ENCODE results near the gene OR6B1.
"Not testable (repeated sequence)": the region's sequence is repeated elsewhere in the genome, so short reads cannot be mapped to it uniquely, and the experiment has no call there.

The OR6B1 gene

DNA sequence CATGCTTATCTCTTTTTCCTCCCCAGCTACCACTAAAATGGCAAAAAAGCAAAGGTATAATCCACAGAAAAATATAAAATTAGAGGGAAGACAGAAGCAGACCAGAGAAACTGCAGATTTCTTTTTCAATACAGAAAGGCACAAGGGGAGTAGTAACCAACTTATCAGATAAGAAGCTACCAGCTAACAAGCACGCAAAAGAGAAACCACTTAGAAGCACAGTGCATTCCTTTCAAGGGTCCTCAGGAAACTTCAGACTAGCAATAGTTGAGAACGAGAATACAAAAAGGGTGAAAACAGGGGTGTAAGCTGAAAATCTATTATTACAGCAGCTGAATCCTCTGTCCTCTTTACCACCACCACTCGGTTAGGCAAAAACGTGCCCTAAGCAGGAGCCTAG lies 38.8 kb downstream of the OR6B1 start:
- DNase-seq (ENCODE audit: low read depth) = no peak

DNA sequence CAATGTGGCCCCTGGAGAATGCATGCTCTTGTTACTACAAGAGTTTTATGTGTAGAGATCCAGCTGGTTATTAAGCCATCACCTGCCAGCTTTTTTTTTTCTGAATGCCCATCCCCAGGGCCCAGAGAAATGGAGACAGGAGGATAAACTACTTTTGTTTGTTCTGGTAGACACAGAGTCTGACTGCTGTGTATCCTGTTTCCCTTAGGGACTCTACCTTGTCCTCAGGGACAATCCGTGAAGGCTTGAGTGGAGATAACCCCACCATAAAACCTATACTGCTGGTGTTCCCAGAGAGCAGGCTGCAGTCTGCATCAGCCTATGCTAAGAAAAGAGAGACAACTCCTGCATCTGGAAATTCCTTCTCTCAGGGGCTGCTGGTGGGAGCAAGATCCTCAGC lies 48.5 kb downstream of the OR6B1 start, which contains the start of gene OR2A5:
Gene OR2A5 (plus strand): TSS at position 301 of the 400 bp plus-strand sequence. CDS start 1,454 bp downstream, outside the sequence.
- no peak for DNase-seq (ENCODE audit: low read depth)

DNA sequence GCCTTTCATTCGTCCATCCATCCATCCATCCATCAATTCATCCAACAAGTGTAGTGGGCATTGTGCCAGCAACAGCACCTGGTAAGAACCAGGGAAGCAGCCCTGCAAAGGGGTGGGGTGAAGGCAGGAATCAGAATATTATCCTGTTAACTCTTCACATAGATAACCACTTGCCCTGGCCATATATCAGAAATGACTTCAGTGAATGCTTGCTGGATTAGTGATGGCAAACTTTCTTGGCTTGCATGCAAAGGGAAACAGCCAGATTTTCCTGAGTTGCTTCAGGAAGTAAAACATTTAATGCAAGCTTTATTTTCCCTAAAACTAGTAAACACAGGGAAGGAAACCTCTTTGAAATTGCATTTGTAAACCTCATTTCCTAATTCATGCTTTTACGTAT lies 49.4 kb downstream of the OR6B1 start:
- no peak for DNase-seq (ENCODE audit: low read depth)

DNA sequence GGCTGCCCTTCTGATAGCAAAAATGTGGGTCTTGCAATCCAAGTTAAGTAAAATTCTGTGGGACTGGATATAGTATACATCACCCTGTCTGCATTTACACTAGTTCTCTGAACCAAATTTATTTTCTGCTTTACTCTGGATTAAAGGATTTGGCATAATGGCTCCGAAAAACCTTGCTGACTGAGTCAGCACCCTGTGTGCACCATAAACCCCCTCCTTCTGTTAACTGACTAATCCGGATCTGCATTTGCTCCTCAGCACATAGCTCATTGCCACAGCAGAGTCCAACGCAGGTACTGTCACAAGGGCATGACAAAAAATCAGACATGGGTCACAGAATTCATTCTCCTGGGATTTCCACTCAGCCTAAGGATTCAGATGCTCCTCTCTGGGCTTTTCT lies 50.0 kb downstream of the OR6B1 start:
- no peak for DNase-seq (ENCODE audit: low read depth)

DNA sequence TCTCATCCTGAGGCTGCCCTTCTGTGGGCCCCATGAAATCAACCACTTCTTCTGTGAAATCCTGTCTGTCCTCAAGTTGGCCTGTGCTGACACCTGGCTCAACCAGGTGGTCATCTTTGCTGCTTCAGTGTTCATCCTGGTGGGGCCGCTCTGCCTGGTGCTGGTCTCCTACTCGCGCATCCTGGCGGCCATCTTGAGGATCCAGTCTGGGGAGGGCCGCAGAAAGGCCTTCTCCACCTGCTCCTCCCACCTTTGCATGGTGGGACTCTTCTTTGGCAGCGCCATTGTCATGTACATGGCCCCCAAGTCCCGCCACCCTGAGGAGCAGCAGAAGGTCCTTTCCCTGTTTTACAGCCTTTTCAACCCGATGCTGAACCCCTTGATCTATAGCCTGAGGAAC lies 50.8 kb downstream of the OR6B1 start:
- DNase-seq (ENCODE audit: low read depth) = not testable (repeated sequence)

DNA sequence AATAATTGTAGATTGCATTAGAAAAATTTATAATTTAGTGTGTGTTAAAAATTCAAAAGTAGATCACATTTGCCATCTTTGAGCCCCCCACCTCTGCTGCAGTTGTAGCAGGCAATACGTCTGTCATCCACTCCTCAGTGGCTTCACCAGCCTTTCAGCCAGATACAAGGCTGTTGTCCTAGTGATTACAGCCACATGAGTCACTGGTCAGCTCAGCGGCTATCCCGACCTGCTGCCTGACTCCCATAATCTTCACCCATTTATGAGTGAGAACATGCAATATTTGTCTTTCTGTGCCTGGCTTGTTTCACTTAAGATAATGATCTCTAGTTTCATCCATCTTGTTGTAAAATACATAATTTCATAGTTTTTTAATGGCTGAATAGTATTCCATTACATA lies 57.8 kb downstream of the OR6B1 start:
- no peak for DNase-seq (ENCODE audit: low read depth)

Measured in activated T-cell treated with anti-CD3 and anti-CD28 coated beads for 1 hour (primary cell).